Stomach (tissue), 9 donors: ENCODE measurements around the gene USP43. TPM values are rescaled to one million over a fixed set of nuclear protein-coding genes. Genes with fewer than 3 reads are reported as not detected.

Experiments
- DNase-seq, 2 donors: peaks; one replicate each; pipeline versions ENCODE4 v3.0.0 to v3.0.0-alpha.2; 2013 to 2019
- H3K27ac ChIP-seq, 5 donors: fragments of 200-600 bp in 4 of 5; sonication (generic) in 4 of 5; one replicate each; pipeline ENCODE4 v1.5.1; 2013 to 2019; ENCODE audit warnings: mild to moderate bottlenecking in 1 of 5, moderate library complexity in 1 of 5
- H3K27me3 ChIP-seq, 3 donors: fragments of 200-600 bp; sonication (generic); one replicate each; pipeline ENCODE4 v1.5.1; 2017 to 2019; ENCODE audit warnings: mixed run types in 1 of 3
- H3K36me3 ChIP-seq, 4 donors: fragments of 200-600 bp; sonication (generic); 1 replicate in 3 of 4; 2 replicates in 1 of 4; pipeline ENCODE4 v1.5.1; 2016 to 2019
- H3K4me1 ChIP-seq, 4 donors: fragments of 200-600 bp; sonication (generic); one replicate each; pipeline ENCODE4 v1.5.1; 2016 to 2019
- H3K4me3 ChIP-seq, 4 donors: fragments of 200-600 bp; sonication (generic) in 3 of 4; one replicate each; pipeline ENCODE4 v1.5.1; 2016 to 2019; ENCODE audit warnings: mild to moderate bottlenecking in 1 of 4
- H3K9me3 ChIP-seq, 4 donors: fragments of 200-600 bp; sonication (generic); one replicate each; pipeline ENCODE4 v1.5.1; 2016 to 2019
- CTCF ChIP-seq, 7 experiments: fragments of 450-650 bp in 4 of 7; fragments of 200-600 bp in 3 of 7; sonication (generic) in 3 of 7; IDR thresholded peaks; one replicate each; pipeline ENCODE4 v1.5.1; 2016 to 2019; ENCODE audit warnings: antibody characterized with exemption in 7 of 7, control low read depth in 2 of 7, mild to moderate bottlenecking in 1 of 7
- EP300 ChIP-seq: sonication (generic); formaldehyde crosslinking; IDR thresholded peaks from one replicate; pipeline ENCODE4 v1.6.1; 2017; ENCODE audit warnings: antibody characterized with exemption
- POLR2A ChIP-seq, 4 donors: fragments of 450-650 bp; IDR thresholded peaks; one replicate each; pipeline ENCODE4 v1.6.1; 2016; ENCODE audit warnings: antibody characterized with exemption in 4 of 4, control low read depth in 2 of 4, mild to moderate bottlenecking in 1 of 4, moderate library complexity in 1 of 4
- POLR2AphosphoS5 ChIP-seq, 3 donors: sonication (generic); formaldehyde crosslinking; IDR thresholded peaks; one replicate each; pipeline ENCODE4 v1.6.1; 2016; ENCODE audit warnings: antibody characterized with exemption in 3 of 3
- WGBS, 5 donors: extraction: QIAGEN DNeasy Blood & Tissue Kit in 3 of 5; methylation state at CpG; one replicate each; pipeline versions ENCODE4 v1.1.5 to v1.1.7; 2013 to 2018; 5-methylcytosine and 5-hydroxymethylcytosine counted together
- intact Hi-C: fragments of 100-400 bp; cut with DNase I; formaldehyde crosslinking; loops from one replicate; pipeline ENCODE4 v1.15.1; 2023; ENCODE audit warnings: low total_unique reads
- polyA plus RNA-seq, 3 donors: library from polyadenylated mRNA; stranded (reverse); fragments of 200-250 nt; gene quantifications; one replicate each; pipeline ENCODE4 v1.2.3, GENCODE V29; 2013
- total RNA-seq, 5 donors: library from RNA; depleted of rRNA; stranded (reverse); fragments of >200 nt; gene quantifications; one replicate each; pipeline versions ENCODE4 v1.1.0 to v1.2.3, GENCODE V29; 2014 to 2016
- donor health status: healthy with polysubstance abuse.
- donor health status: Bipolar disorder and iron deficiency.
- donor health status: healthy.

Gene USP43
- total and polyA plus RNA-seq, 8 donors = 1.3 to 55.4 (median 3.2) TPM

- DNase-seq = no peak
- Histone ChIP-seq H3K4me3 (no peak overlapping the region), H3K27ac (no peak overlapping the region), H3K27me3 (peaks cover 0 to 26% (median 0%) of the 10 kb centered on the region in 3 donors), H3K9me3 (no peaks in the 10 kb centered on the region), H3K36me3 (no peaks in the 10 kb centered on the region), H3K4me1 (peaks cover 0 to 6% (median 0%) of the 10 kb centered on the region in 4 donors)
- TF ChIP-seq POLR2AphosphoS5 (IDR thresholded peaks at IDR 0.05) (no peak), CTCF (IDR thresholded peaks at IDR 0.05) (no peak), POLR2A (IDR thresholded peaks at IDR 0.05) (no peak), EP300 (no peak)
- intact Hi-C loops = no loop called here
- WGBS, 5 donors = 88 to 94% (median 89%) methylated on average over 8 of the region's 8 CpGs
Measured at GRCh38 chr17:9672266-9672665, 26.9 kb downstream of the USP43 start.

DNA sequence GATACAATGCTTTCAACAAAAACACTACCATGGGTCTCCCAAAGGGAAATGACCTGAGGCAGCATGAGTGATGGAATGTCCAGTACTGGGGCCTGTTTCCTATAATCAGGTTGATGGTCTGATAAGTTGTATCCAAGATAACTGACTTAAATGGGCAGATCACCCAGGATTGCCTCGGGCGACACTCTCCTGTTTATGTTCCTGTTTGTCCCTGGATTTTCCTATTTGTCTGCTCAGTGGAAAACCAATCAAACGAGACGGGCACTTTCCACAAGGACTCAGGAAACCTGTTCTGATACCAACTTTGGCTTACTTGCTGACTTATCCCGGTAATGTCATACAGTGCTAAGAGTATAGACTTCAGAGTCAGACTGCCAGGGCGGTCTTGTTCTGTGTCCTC lies 27.4 kb downstream of the USP43 start:
- DNase-seq = no peak
- H3K27me3 ChIP-seq = peaks cover 0 to 26% (median 0%) of the 10 kb centered on the region in 3 donors
- H3K27ac ChIP-seq = no peak overlapping the region
- TF ChIP-seq EP300 (no peak), CTCF (IDR thresholded peaks at IDR 0.05) (no peak), POLR2AphosphoS5 (IDR thresholded peaks at IDR 0.05) (no peak), POLR2A (IDR thresholded peaks at IDR 0.05) (no peak)
- no peaks in the 10 kb centered on the region for H3K36me3 ChIP-seq
- no peak overlapping the region for H3K4me3 ChIP-seq
- no peaks in the 10 kb centered on the region for H3K9me3 ChIP-seq
- peaks cover 0 to 6% (median 0%) of the 10 kb centered on the region in 4 donors for H3K4me1 ChIP-seq
- 82 to 93% (median 93%) methylated on average over 6 of the region's 6 CpGs for WGBS, 5 donors
- intact Hi-C loops = no loop called here

DNA sequence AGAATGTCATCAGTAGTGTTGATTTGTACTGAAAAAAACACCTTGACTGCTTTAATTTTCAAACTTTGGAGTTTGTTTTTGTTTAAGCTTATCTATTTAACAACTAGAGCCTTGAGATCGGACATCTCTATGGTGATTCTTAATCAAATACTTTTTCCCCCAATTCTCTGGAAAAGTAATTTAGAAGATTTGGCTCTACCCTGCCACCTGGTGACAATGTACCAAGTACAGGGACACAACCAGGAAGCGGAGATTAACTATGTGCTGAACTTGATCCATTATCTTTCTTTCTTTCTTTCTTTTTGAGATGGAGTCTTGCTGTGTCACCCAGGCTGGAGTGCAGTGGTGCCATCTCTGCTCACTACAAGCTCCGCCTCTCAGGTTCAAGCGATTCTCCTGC lies 30.8 kb downstream of the USP43 start:
- intact Hi-C loops = no loop called here
- Histone ChIP-seq H3K4me3 (no peak overlapping the region), H3K36me3 (peaks cover 0 to 6% (median 3%) of the 10 kb centered on the region in 4 donors), H3K27ac (no peak overlapping the region), H3K27me3 (no peaks in the 10 kb centered on the region), H3K4me1 (no peaks in the 10 kb centered on the region), H3K9me3 (peaks cover 0 to 15% (median 9%) of the 10 kb centered on the region in 4 donors)
- 70 to 85% (median 74%) methylated on average over 4 of the region's 4 CpGs for WGBS, 5 donors
- no peak for TF ChIP-seq EP300
- peak in 2 of 7 experiments; percentile 14 to 30 for TF ChIP-seq CTCF (IDR thresholded peaks at IDR 0.05)
- peak in 1 of 2 donors; percentile 34 for DNase-seq

GRCh38 chr17:9676820-9677310 lies 31.5 kb downstream of the USP43 start:
- Histone ChIP-seq H3K36me3 (peaks cover 0 to 6% (median 3%) of the 10 kb centered on the region in 4 donors), H3K4me1 (no peaks in the 10 kb centered on the region), H3K27ac (no peak overlapping the region), H3K27me3 (no peaks in the 10 kb centered on the region), H3K4me3 (no peak overlapping the region), H3K9me3 (peaks cover 0 to 15% (median 9%) of the 10 kb centered on the region in 4 donors)
- DNase-seq = no peak
- 86 to 92% (median 90%) methylated on average over 4 of the region's 4 CpGs for WGBS, 5 donors
- intact Hi-C loops = no loop called here
- TF ChIP-seq CTCF (IDR thresholded peaks at IDR 0.05) (no peak), POLR2AphosphoS5 (IDR thresholded peaks at IDR 0.05) (no peak), EP300 (no peak), POLR2A (IDR thresholded peaks at IDR 0.05) (no peak)
